Ectodermal cell (in vitro differentiated cells): Measurements from ENCODE around the gene MYO5B.

Source experiments
- H3K27ac ChIP-seq: 2 replicates; pipeline ENCODE4 v1.7.0; 2013; ENCODE audit warnings: mild to moderate bottlenecking, low read depth, low read length; ENCODE audit not compliant: insufficient read depth, poor library complexity, severe bottlenecking
- H3K27me3 ChIP-seq: 2 replicates; pipeline ENCODE4 v1.7.0; 2013; ENCODE audit warnings: mild to moderate bottlenecking, low read length; ENCODE audit not compliant: insufficient read depth, control insufficient read depth, poor library complexity, severe bottlenecking
- H3K36me3 ChIP-seq: one replicate; pipeline ENCODE4 v1.7.0; 2013; ENCODE audit warnings: low read length; ENCODE audit not compliant: control insufficient read depth, insufficient read depth
- H3K4me1 ChIP-seq: one replicate; pipeline ENCODE4 v1.7.0; 2013; ENCODE audit warnings: low read length; ENCODE audit not compliant: control insufficient read depth, insufficient read depth
- H3K4me3 ChIP-seq: 2 replicates; pipeline ENCODE4 v1.7.0; 2013; ENCODE audit warnings: low read depth, low read length, control low read depth; ENCODE audit not compliant: insufficient read depth
- H3K9me3 ChIP-seq: 2 replicates; pipeline ENCODE4 v1.7.0; 2013; ENCODE audit warnings: mild to moderate bottlenecking, low read length, moderate library complexity; ENCODE audit not compliant: control insufficient read depth
- WGBS, 2 experiments: methylation state at CpG; one replicate each; pipeline ENCODE4 v1.1.7; 2013; ENCODE audit warnings: missing lambda C conversion rate in 2 of 2; 5-methylcytosine and 5-hydroxymethylcytosine counted together

The MYO5B gene

DNA sequence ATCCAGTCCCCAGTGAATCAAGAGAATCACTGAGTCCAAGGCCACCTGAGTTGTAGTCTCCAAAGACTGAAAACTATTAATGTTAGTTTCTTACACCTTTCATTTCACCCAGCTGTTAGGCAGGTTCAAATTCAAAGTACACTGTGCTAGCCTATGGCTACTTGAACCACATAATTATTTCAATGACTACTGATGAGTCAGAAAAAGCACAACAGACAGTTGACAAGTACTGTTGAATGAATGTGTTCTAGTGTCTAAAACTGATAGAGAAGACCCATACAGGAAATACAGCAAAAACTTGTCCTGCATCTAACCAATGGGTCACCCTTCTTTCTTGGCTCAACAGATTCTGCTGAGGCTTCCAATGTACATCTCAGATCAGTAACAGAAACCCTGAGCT lies 160.9 kb downstream of the MYO5B start:
- H3K4me3 ChIP-seq, result no peak overlapping the region
- no peaks in the 10 kb centered on the region for H3K27me3 ChIP-seq
- no peaks in the 10 kb centered on the region for H3K9me3 ChIP-seq
- no peaks in the 10 kb centered on the region for H3K36me3 ChIP-seq
- no peaks in the 10 kb centered on the region for H3K4me1 ChIP-seq
- no peak overlapping the region for H3K27ac ChIP-seq

DNA sequence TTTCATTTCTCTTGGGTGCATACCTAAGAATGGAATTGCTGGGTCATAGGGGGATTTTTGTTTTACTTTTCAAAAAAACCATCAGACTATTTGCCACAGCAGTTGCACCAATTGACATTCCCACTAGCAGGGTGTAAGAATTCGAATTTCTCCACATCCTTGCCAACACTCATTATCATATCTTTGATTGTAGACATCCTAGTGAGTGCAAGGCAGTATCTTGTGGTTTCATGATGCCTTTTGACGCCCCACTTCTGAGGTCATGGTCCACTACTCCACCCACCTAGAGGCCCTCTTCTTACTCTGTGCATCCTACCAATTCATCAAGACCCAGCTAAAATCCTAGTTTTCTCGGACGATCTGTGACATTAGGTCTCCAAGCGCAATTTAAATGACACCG lies 161.9 kb downstream of the MYO5B start:
- Histone ChIP-seq H3K4me3 (no peak overlapping the region), H3K27me3 (no peaks in the 10 kb centered on the region), H3K27ac (no peak overlapping the region), H3K36me3 (no peaks in the 10 kb centered on the region), H3K9me3 (no peaks in the 10 kb centered on the region), H3K4me1 (no peaks in the 10 kb centered on the region)
- 83 to 84% methylated on average over 6 of the region's 6 CpGs for WGBS, 2 experiments

DNA sequence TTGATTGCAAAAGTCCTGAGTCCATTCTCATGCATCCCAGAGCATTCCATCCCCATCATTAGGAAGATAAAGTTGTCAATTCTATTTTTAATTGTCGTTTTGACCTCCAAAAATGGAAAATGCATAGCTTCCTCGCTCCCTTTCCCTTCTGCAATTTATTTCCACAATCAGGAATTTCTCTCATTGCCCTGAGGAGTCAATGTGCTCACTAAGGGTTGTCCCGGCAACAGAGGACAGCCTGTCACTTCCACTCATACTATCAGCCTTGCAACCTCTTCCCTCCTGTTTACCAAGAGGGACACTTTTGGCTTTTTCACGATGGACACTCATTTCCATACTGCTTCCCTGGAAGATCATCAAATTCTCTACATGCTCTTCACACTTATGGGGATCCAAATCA lies 164.8 kb downstream of the MYO5B start:
- Histone ChIP-seq H3K27ac (no peak overlapping the region), H3K36me3 (no peaks in the 10 kb centered on the region), H3K9me3 (no peaks in the 10 kb centered on the region), H3K4me3 (no peak overlapping the region), H3K4me1 (no peaks in the 10 kb centered on the region), H3K27me3 (no peaks in the 10 kb centered on the region)
- 83 to 90% methylated on average over 4 of the region's 4 CpGs for WGBS, 2 experiments

DNA sequence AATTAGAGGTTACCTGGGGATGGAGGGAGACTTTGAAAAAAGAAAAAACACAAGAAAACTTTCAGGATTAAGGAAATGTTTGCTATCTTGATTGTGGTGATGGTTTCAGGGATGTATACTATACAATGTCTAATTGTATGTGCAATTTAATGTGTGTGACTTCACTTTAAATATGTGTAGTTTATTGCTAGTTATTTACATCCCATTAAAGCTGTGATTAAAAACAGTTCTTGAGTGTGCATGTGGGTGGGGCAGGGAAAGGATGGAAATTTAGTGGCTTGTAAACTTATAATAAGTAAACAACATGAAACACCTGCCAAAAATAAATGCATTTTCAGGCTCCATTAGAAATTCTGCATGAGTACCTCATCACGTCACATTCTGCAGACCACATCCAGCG lies 167.0 kb downstream of the MYO5B start:
- Histone ChIP-seq H3K36me3 (no peaks in the 10 kb centered on the region), H3K4me1 (no peaks in the 10 kb centered on the region), H3K9me3 (no peaks in the 10 kb centered on the region), H3K27me3 (no peaks in the 10 kb centered on the region), H3K4me3 (no peak overlapping the region), H3K27ac (no peak overlapping the region)
- 100% methylated on average over 2 of the region's 2 CpGs for WGBS, 2 experiments

DNA sequence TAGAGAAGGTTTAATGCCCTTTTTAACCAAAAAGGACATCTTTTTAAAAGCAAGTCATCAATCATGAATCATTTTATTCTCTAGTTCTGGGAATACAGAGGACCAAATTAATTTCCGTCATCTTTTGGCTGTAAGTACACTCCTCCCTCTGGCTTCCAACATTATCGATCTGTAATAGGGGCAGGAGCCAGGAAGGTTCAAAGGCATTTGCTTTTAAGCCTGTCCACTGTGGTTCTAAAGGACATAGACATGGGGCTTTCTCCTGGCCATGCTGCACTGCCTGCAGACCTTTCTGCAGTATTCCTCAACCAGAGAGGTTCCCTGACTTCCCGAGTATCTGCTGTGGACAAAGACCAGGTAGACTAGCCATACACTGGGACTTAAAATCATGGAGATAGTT lies 170.5 kb downstream of the MYO5B start:
- Histone ChIP-seq H3K27ac (no peak overlapping the region), H3K9me3 (no peaks in the 10 kb centered on the region), H3K4me3 (no peak overlapping the region), H3K4me1 (no peaks in the 10 kb centered on the region), H3K36me3 (no peaks in the 10 kb centered on the region), H3K27me3 (no peaks in the 10 kb centered on the region)
- 92 to 95% methylated on average over 3 of the region's 3 CpGs for WGBS, 2 experiments

DNA sequence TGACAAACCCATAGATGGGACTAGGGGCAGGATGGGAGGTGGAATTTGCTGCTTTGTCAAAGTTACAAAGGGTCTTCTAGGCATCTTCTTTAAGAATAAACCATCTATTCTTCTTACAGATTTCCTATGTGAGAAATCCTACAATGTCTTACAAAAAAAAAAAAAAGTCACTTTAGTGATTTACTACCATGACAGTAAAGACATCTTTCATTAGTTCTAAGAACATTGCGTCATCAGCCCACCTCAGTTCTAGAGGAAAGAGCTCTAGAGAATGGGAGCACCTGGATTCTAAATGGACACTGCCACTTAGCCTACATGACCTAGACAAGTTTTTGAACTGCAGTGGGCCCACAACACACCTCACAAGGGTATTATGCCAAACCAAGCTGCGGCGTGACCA lies 172.0 kb downstream of the MYO5B start:
- Histone ChIP-seq H3K27me3 (no peaks in the 10 kb centered on the region), H3K36me3 (no peaks in the 10 kb centered on the region)
- 98 to 99% methylated on average over 3 of the region's 3 CpGs for WGBS, 2 experiments

DNA sequence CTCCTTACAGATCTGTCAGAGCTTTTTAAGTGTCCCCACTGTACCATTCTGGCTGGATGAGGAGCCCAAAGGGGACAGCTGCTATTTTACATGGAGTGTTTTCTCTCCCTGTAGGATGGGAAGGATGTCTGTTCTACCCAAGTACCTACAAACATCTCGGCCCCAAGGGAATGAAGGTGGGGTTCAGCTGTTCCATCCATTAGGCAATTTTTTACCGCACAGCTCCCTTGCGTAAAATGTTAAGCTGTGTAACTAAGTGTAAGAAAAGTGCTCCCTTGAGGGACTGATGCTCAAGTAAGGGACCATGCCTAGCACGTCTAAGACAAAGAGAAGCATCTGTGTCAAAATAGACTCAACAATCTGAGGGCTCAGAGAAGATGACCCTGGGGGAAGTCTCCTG lies 180.3 kb downstream of the MYO5B start:
- 93 to 94% methylated on average over 4 of the region's 4 CpGs for WGBS, 2 experiments
- Histone ChIP-seq H3K4me1 (no peaks in the 10 kb centered on the region), H3K36me3 (no peaks in the 10 kb centered on the region), H3K4me3 (no peak overlapping the region), H3K27me3 (no peaks in the 10 kb centered on the region), H3K27ac (no peak overlapping the region), H3K9me3 (no peaks in the 10 kb centered on the region)

More for the DNA sequence above, 172.0 kb downstream of the MYO5B start:
- no peak overlapping the region for H3K27ac ChIP-seq
- H3K4me1 ChIP-seq, result no peaks in the 10 kb centered on the region
- no peaks in the 10 kb centered on the region for H3K9me3 ChIP-seq
- no peak overlapping the region for H3K4me3 ChIP-seq

DNA sequence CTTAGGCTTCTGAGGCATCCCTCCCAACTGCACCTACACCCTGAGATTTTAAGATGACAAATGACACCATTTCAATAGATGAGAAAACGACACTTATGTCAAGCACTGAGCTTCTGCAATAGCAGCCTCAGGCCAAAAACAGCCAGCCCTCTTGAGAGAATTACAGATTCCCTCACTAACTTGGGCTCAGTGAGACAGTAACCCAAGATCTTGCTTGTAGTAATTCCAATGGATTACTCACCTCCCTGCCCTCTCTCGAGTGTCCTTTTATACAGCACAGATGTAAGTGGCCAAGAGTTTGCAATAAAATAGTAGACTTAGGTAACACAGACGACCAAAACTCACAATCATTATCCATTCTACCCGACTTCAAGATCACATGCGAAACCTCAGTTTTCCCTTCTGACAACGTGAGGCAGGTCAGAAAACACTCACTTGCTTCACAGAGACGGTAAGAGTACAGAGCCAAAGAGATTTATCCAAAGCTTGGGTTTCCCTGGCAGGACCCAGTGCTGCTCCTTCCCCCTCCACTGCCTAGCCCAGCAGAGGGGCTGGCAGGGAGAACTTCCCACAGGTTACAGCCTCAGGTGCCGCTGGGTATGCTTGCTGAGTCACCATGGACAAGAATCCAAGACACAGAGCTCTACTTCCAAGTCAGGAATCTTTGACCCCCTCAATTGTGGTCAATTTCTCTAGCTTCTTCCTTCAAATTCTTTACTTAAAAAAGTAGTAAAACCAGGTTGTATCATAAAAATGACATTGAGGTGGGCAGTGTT lies 181.4 kb downstream of the MYO5B start:
- no peaks in the 10 kb centered on the region for H3K4me1 ChIP-seq
- H3K27me3 ChIP-seq, result no peaks in the 10 kb centered on the region
- 88% methylated on average over 8 of the region's 8 CpGs for WGBS, 2 experiments
- H3K36me3 ChIP-seq, result no peaks in the 10 kb centered on the region
- H3K4me3 ChIP-seq, result no peak overlapping the region
- no peak overlapping the region for H3K27ac ChIP-seq
- H3K9me3 ChIP-seq, result no peaks in the 10 kb centered on the region

DNA sequence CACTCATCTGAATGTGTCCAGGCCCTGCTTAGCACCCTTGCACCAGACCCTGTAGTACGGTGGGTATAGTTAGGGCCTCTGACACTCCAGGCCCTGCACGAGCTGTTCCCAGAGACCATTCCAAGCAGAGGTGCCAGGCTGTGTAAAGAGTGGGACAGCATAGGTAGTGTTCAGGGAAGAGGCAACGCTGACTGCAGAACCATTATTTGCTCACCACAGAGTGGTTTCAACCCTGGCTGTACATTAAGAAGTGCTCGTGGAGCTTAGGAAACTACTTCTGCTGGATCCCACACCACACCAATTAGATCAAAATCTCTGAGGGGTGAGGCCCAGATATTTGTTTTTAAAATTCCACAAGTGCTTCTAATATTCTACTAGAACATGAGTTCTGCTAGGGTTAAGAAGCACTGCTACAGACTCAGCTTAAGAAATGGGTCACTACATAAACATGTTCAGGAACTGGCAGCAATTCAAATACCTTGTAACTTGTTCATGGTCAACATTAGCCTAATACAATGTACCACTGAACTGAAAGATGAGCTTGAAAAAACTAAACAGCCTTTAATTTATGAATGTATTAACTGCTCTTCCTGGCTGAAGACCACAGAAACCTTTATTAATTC lies 183.0 kb downstream of the MYO5B start:
- Histone ChIP-seq H3K9me3 (no peaks in the 10 kb centered on the region), H3K27me3 (no peaks in the 10 kb centered on the region), H3K27ac (no peak overlapping the region), H3K36me3 (no peaks in the 10 kb centered on the region), H3K4me3 (no peak overlapping the region), H3K4me1 (no peaks in the 10 kb centered on the region)
- WGBS, 2 experiments, result 91 to 93% methylated on average over 4 of the region's 4 CpGs

DNA sequence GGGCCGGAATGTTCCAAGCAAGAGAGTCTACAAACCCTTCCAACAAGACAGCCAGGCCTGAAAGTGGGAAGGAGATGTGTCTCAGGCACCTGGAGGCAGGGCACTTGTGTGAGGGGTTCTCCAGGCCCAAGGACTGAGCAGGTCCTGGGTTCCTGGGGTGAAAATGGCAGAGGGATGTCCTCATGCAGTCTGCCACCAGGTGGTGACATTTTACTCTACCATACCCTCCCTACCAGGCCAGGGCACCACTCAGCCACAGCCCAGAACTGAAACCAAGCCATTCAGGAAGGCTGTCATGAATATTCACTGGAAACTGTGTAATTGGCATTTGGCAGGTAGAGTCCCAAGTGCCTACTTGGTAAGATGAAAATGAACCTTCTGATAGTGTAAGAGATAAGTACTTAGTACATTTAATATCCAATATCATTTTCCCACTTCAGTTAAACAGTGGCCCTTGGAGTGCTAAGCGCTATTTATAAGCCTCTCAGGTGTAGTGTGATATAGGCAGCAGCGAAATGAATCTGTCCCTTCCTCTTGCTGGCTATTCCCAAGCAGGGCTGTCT lies 185.1 kb downstream of the MYO5B start:
- Histone ChIP-seq H3K27ac (no peak overlapping the region), H3K4me1 (no peaks in the 10 kb centered on the region), H3K4me3 (no peak overlapping the region), H3K27me3 (no peaks in the 10 kb centered on the region), H3K9me3 (no peaks in the 10 kb centered on the region), H3K36me3 (no peaks in the 10 kb centered on the region)
- 96 to 97% methylated on average over 3 of the region's 3 CpGs for WGBS, 2 experiments
